Esophagus (tissue), 2 donors: Measurements from ENCODE around the gene PPP1R13B. TPM values are rescaled to one million over a fixed set of nuclear protein-coding genes. Genes with fewer than 3 reads are reported as not detected.
"Not testable (repeated sequence)": the region's sequence is repeated elsewhere in the genome, so short reads cannot be mapped to it uniquely, and the experiment has no call there.

Source experiments
- H3K27ac ChIP-seq, 2 donors: one replicate each; pipeline ENCODE4 v1.5.1; 2013; ENCODE audit warnings: low read depth in 2 of 2, mild to moderate bottlenecking in 2 of 2, inconsistent platforms in 1 of 2, low read length in 1 of 2, moderate library complexity in 1 of 2
- H3K27me3 ChIP-seq, 2 donors: one replicate each; pipeline ENCODE4 v1.6.1; 2013; ENCODE audit warnings: low read length in 2 of 2, control low read depth in 1 of 2, mild to moderate bottlenecking in 1 of 2; ENCODE audit not compliant: insufficient read depth in 2 of 2, control insufficient read depth in 1 of 2
- H3K36me3 ChIP-seq, 2 donors: one replicate each; pipeline ENCODE4 v1.6.1; 2013; ENCODE audit warnings: low read length in 1 of 2; ENCODE audit not compliant: control insufficient read depth in 2 of 2, insufficient read depth in 2 of 2
- H3K4me1 ChIP-seq, 2 donors: one replicate each; pipeline ENCODE4 v1.6.1; 2013; ENCODE audit warnings: low read length in 1 of 2; ENCODE audit not compliant: control insufficient read depth in 2 of 2, insufficient read depth in 2 of 2
- H3K4me3 ChIP-seq, 2 donors: one replicate each; pipeline ENCODE4 v1.5.1; 2013; ENCODE audit warnings: low read length in 2 of 2, mild to moderate bottlenecking in 2 of 2, low read depth in 1 of 2, moderate library complexity in 1 of 2
- H3K9me3 ChIP-seq, 2 donors: one replicate each; pipeline ENCODE4 v1.6.1; 2013; ENCODE audit warnings: mild to moderate bottlenecking in 2 of 2, low read depth in 1 of 2, low read length in 1 of 2, moderate library complexity in 1 of 2; ENCODE audit not compliant: control insufficient read depth in 2 of 2, insufficient read depth in 1 of 2
- WGBS, 2 donors: extraction: QIAGEN DNeasy Blood & Tissue Kit; methylation state at CpG; one replicate each; pipeline ENCODE4 v1.1.7; 2013; 5-methylcytosine and 5-hydroxymethylcytosine counted together
- polyA plus RNA-seq, 2 donors: library from polyadenylated mRNA; stranded (reverse); fragments of 200-250 nt; gene quantifications; one replicate each; pipeline ENCODE4 v1.2.3, GENCODE V29; 2013
- donor health status: healthy with polysubstance abuse.
- donor health status: Bipolar disorder and iron deficiency.

The PPP1R13B gene
- polyA plus RNA-seq, 2 donors: 16.4 to 28.4 TPM

GRCh38 chr14:103889313-103890051, 42.1 kb upstream of the PPP1R13B start:
- Histone ChIP-seq H3K27me3 (no peaks in the 10 kb centered on the region), H3K4me1 (peaks cover 0 to 16% of the 10 kb centered on the region in 2 donors), H3K9me3 (no peaks in the 10 kb centered on the region), H3K4me3 (no peak overlapping the region), H3K36me3 (no peaks in the 10 kb centered on the region), H3K27ac (peak overlapping the region in 1 of 2 donors; percentile 38)
- WGBS, 2 donors: 47 to 48% methylated on average over 31 of the region's 31 CpGs

- H3K27me3 ChIP-seq, H3K36me3 ChIP-seq, H3K27ac ChIP-seq, H3K9me3 ChIP-seq, H3K4me3 ChIP-seq: not testable (repeated sequence)
- peaks cover 0 to 12% of the 10 kb centered on the region in 2 donors for H3K4me1 ChIP-seq
- 86 to 93% methylated on average over 5 to 8 of the region's 8 CpGs for WGBS, 2 donors
These were observed 41.6 kb upstream of the PPP1R13B start for GRCh38 chr14:103889002-103889312.

- Histone ChIP-seq H3K9me3 (no peaks in the 10 kb centered on the region), H3K27me3 (no peaks in the 10 kb centered on the region), H3K4me1 (peaks cover 4 to 15% of the 10 kb centered on the region in 2 donors), H3K27ac (no peak overlapping the region), H3K36me3 (no peaks in the 10 kb centered on the region), H3K4me3 (no peak overlapping the region)
- WGBS, 2 donors: 86 to 87% methylated on average over 10 of the region's 10 CpGs
These were observed 40.3 kb upstream of the PPP1R13B start for GRCh38 chr14:103887557-103888115.

GRCh38 chr14:103887170-103887501, 39.8 kb upstream of the PPP1R13B start:
- 73% methylated on average over 6 of the region's 6 CpGs for WGBS, 2 donors
- H3K4me1 ChIP-seq: peaks cover 5 to 18% of the 10 kb centered on the region in 2 donors
- no peak overlapping the region for H3K27ac ChIP-seq
- H3K27me3 ChIP-seq: no peaks in the 10 kb centered on the region
- no peaks in the 10 kb centered on the region for H3K9me3 ChIP-seq
- H3K36me3 ChIP-seq: no peaks in the 10 kb centered on the region
- H3K4me3 ChIP-seq: no peak overlapping the region

DNA sequence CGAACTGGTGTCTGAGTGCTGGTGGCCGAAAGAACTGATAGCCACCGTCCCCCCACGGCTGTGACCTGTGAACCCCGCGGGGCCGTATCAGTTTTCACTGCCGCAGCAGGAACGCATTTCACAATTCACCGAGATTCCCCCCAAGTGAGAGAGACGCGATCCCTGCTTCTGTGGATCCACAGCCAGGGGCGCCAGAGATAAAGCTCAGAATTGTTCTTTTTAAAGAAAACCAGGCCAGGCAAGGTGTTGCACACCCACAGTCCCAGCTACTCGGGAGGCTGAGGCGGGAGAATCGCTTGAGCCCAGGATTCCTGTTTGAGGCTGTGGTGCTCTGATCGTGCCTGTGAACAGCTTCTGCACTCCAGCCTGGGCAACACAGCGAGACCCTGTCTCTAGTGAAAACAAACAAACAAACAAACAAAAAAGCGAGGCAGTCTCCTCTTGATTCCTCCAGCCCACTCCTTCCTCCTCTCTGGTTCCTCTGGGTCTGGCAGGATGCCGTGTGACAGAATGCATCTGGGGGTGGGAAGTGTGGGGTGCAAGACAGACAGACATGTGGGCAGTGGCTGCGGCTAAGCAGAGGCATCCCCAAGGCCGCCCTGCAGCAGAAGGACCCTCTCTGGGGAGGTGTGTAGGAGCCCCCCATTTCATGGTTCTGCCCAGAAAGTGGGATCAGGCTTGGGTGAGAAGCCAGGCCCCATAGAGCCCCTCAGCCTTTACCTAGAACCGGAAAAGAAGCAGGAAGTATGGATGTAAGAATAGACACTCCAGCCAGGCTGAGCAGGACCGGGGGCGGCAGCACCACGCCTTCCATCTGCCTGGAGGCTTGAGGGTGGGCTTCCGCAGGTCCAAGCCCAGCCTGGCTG, 39.2 kb upstream of the PPP1R13B start:
- Histone ChIP-seq H3K4me3 (no peak overlapping the region), H3K9me3 (no peaks in the 10 kb centered on the region), H3K27ac (no peak overlapping the region), H3K4me1 (peaks cover 5 to 19% of the 10 kb centered on the region in 2 donors), H3K36me3 (no peaks in the 10 kb centered on the region), H3K27me3 (no peaks in the 10 kb centered on the region)
- WGBS, 2 donors: 72 to 80% methylated on average over 27 of the region's 27 CpGs

GRCh38 chr14:103885509-103885932, 38.1 kb upstream of the PPP1R13B start:
- no peaks in the 10 kb centered on the region for H3K27me3 ChIP-seq
- H3K4me1 ChIP-seq: peaks cover 11 to 29% of the 10 kb centered on the region in 2 donors
- H3K9me3 ChIP-seq: no peaks in the 10 kb centered on the region
- H3K27ac ChIP-seq: no peak overlapping the region
- no peaks in the 10 kb centered on the region for H3K36me3 ChIP-seq
- WGBS, 2 donors: 74 to 85% methylated on average over 14 of the region's 14 CpGs
- H3K4me3 ChIP-seq: no peak overlapping the region

- Histone ChIP-seq H3K27ac (no peak overlapping the region), H3K4me3 (no peak overlapping the region), H3K36me3 (no peaks in the 10 kb centered on the region), H3K4me1 (peaks cover 12 to 31% of the 10 kb centered on the region in 2 donors), H3K27me3 (no peaks in the 10 kb centered on the region), H3K9me3 (no peaks in the 10 kb centered on the region)
- 92 to 93% methylated on average over 9 of the region's 9 CpGs for WGBS, 2 donors
These were observed 37.5 kb upstream of the PPP1R13B start for GRCh38 chr14:103884854-103885253.

DNA sequence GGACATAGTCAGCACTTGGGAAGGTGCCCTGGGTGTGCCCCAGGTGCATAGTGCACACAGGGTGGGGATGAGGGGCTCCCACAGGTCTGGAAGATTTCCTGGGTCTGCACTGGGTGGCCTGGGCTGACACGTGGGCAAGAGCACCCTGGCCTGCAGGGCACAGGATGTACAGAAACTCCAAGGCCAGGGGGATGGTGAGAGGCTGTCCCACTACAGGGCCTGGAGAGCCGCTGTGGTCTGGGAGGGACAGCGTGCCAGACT, 35.8 kb upstream of the PPP1R13B start:
- WGBS, 2 donors: 63 to 75% methylated on average over 3 of the region's 3 CpGs
- no peaks in the 10 kb centered on the region for H3K36me3 ChIP-seq
- H3K27me3 ChIP-seq: no peaks in the 10 kb centered on the region
- H3K27ac ChIP-seq: no peak overlapping the region
- peaks cover 12 to 28% of the 10 kb centered on the region in 2 donors for H3K4me1 ChIP-seq
- no peak overlapping the region for H3K4me3 ChIP-seq
- no peaks in the 10 kb centered on the region for H3K9me3 ChIP-seq

GRCh38 chr14:103882503-103883262, 35.3 kb upstream of the PPP1R13B start:
- no peaks in the 10 kb centered on the region for H3K9me3 ChIP-seq
- no peak overlapping the region for H3K4me3 ChIP-seq
- H3K27me3 ChIP-seq: no peaks in the 10 kb centered on the region
- WGBS, 2 donors: 62 to 66% methylated on average over 20 of the region's 20 CpGs
- H3K27ac ChIP-seq: no peak overlapping the region
- peaks cover 12 to 27% of the 10 kb centered on the region in 2 donors for H3K4me1 ChIP-seq
- no peaks in the 10 kb centered on the region for H3K36me3 ChIP-seq
